ENCODE data around the gene C6orf136. TPM values are rescaled to one million over a fixed set of nuclear protein-coding genes. Genes with fewer than 3 reads are reported as not detected.

The C6orf136 gene
- total RNA-seq, 1 donor from 2014 or later: 18.8 TPM

- H3K4me3 Mint-ChIP-seq (ENCODE audit: low read depth): peak overlapping the region; percentile 100
- no peaks in the 10 kb centered on the region for H3K27me3 Mint-ChIP-seq
- peaks cover 36% of the 10 kb centered on the region for H3K4me1 Mint-ChIP-seq (ENCODE audit: low read depth)
- no peak for DNase-seq (ENCODE audit: low spot score, unreplicated experiment)
- no peak for TF ChIP-seq CTCF (IDR thresholded peaks at IDR 0.05; ENCODE audit: unreplicated experiment)
- peaks cover 27% of the 10 kb centered on the region for H3K36me3 Mint-ChIP-seq (ENCODE audit: insufficient read depth)
- H3K27ac Mint-ChIP-seq: peak overlapping the region; percentile 100
- no peaks in the 10 kb centered on the region for H3K9me3 Mint-ChIP-seq (ENCODE audit: low read depth)
Measured at GRCh38 chr6:30614044-30614842, 32.7 kb upstream of the C6orf136 start.

DNA sequence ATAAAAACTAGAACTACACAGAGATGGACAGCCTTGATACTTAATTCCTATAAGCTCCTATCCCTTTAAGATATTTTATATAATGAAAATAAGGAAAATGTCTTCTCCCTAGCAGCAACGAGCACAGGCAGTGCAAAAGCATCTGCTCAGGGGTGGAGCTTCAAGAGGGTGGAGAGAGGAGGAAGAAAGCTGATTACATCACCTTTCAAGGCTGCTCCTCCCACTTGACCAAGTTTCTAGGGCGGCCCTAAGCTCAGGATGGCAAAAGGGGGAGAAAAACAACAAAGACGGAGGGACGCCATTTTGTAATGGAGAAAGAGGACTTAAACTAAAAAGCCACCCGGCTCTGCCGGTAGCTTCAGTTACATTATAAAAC, 32.1 kb upstream of the C6orf136 start:
- no peak for TF ChIP-seq CTCF (IDR thresholded peaks at IDR 0.05; ENCODE audit: unreplicated experiment)
- no peaks in the 10 kb centered on the region for H3K27me3 Mint-ChIP-seq
- peak overlapping the region; percentile 100 for H3K27ac Mint-ChIP-seq
- no peaks in the 10 kb centered on the region for H3K9me3 Mint-ChIP-seq (ENCODE audit: low read depth)
- H3K36me3 Mint-ChIP-seq (ENCODE audit: insufficient read depth): peaks cover 25% of the 10 kb centered on the region
- peaks cover 36% of the 10 kb centered on the region for H3K4me1 Mint-ChIP-seq (ENCODE audit: low read depth)
- DNase-seq (ENCODE audit: low spot score, unreplicated experiment): peak; percentile 65
- H3K4me3 Mint-ChIP-seq (ENCODE audit: low read depth): peak overlapping the region; percentile 100

DNA sequence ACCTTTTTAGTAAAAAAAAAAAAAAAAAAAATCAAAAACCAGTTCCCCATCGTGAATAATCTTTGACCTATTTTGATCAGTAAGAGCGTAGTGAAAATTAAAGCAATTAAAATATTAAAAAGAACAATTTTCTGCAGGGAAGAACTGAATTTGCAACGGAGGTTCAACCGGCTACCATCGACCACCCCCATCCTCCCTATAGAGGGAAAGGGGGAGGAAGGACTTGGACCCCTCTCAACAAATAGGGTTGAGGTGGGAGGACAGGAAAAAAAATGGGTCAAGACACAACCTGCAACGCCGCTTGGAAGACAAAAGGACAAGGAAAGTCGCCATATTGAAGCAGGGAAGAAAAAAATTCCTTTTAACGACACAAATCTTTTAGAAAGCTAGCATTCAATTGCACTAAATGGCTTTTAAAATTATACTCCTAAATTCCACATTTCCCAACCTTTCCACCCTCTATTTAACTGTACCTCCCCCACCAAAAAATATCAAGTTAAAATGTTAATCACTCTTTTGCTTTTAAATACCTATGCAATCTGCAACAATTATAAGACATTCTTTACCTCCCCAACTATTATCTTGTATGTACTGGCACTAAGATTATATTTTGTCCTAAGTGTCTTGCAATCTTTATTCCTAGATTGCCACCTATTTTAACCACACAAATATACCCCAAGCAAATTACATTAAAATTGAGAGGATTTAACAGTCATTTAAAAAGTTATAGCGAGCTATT, 31.5 kb upstream of the C6orf136 start:
- no peak for TF ChIP-seq CTCF (IDR thresholded peaks at IDR 0.05; ENCODE audit: unreplicated experiment)
- H3K4me1 Mint-ChIP-seq (ENCODE audit: low read depth): peaks cover 34% of the 10 kb centered on the region
- no peak for DNase-seq (ENCODE audit: low spot score, unreplicated experiment)
- peak overlapping the region; percentile 100 for H3K4me3 Mint-ChIP-seq (ENCODE audit: low read depth)
- H3K9me3 Mint-ChIP-seq (ENCODE audit: low read depth): no peaks in the 10 kb centered on the region
- H3K36me3 Mint-ChIP-seq (ENCODE audit: insufficient read depth): peaks cover 25% of the 10 kb centered on the region
- no peaks in the 10 kb centered on the region for H3K27me3 Mint-ChIP-seq
- H3K27ac Mint-ChIP-seq: peak overlapping the region; percentile 100

DNA sequence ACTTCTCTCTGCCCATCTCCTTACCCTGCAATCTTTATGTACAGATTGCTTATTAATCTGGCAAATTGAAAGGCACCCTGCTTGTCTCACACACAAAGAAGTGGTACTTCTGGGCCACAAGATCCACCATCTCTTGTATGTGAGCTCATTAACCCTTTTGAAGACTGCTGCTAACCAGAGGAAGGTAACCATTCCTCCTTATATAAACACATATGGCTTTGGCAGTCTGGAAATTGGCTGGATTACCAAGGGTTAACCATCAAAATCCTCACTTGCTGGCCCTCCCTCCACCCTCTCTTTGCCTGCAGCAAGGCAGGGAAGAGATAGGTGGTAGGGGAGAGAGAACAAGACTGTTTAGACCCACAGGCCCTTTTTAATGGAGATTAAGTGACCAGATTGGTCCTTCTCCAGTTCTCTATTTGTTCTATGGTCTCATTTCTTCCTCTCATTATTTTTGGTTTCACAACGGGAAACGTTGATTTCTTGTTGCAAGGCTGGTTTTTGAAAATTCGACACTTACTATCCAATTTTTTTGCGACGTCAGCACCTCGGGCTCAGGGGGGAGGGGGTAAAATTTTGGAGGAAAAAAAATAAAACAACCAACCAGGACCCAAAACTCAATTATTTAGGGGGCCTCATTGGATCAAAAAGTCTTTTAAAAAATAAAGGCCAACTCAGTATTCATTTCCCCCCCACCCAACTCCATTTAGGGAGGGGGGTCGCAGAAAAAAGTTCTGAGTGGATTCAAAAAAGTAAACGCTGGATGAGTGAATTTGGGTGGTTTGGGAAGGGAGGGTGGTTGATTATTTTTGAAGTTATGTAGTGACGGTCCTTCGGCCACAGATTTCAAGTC, 30.7 kb upstream of the C6orf136 start:
- H3K27ac Mint-ChIP-seq: peak overlapping the region; percentile 100
- no peaks in the 10 kb centered on the region for H3K9me3 Mint-ChIP-seq (ENCODE audit: low read depth)
- no peaks in the 10 kb centered on the region for H3K27me3 Mint-ChIP-seq
- no peak for TF ChIP-seq CTCF (IDR thresholded peaks at IDR 0.05; ENCODE audit: unreplicated experiment)
- no peak for DNase-seq (ENCODE audit: low spot score, unreplicated experiment)
- H3K36me3 Mint-ChIP-seq (ENCODE audit: insufficient read depth): peaks cover 25% of the 10 kb centered on the region
- peak overlapping the region; percentile 100 for H3K4me3 Mint-ChIP-seq (ENCODE audit: low read depth)
- peaks cover 32% of the 10 kb centered on the region for H3K4me1 Mint-ChIP-seq (ENCODE audit: low read depth)

Measured in progenitor cell of endocrine pancreas (in vitro differentiated cells).